ENCODE measurements around the gene KREMEN1.

The KREMEN1 gene

DNA sequence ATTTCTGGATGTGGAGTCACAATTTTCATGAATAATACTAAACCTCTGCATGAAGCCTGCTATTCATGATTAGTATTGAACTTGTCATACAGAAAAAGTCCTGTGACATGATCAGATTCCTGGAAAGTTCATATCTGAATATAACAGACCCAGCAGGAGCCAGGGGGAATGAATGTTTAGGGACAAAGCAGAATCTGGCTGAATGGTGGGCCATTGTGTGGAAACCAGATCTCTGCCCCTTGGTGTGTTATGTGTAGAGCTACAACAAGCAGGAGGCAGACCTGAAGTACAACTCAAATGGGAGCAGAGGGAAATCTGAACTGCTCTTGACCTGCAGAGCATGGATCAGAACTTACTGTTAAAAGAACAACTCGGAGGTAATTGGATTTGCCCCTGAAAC lies 30.3 kb downstream of the KREMEN1 start:
- Histone ChIP-seq H2AFZ (ENCODE audit: low read depth, low read length) (no peak overlapping the region), H4K20me1 (ENCODE audit: insufficient read depth, low read length) (no peaks in the 10 kb centered on the region), H3K4me1 (ENCODE audit: insufficient read depth, low read length) (no peaks in the 10 kb centered on the region), H3K36me3 (ENCODE audit: insufficient read depth, low read length) (peaks cover 47% of the 10 kb centered on the region), H3K27me3 (ENCODE audit: insufficient read depth, low read length, poor library complexity) (no peaks in the 10 kb centered on the region), H3K79me2 (ENCODE audit: insufficient read depth, low read length) (no peaks in the 10 kb centered on the region), H3K9me3 (ENCODE audit: insufficient read depth, low read length, severe bottlenecking) (no peaks in the 10 kb centered on the region), H3K9ac (ENCODE audit: low read depth, low read length) (no peak overlapping the region), H3K4me2 (ENCODE audit: insufficient read depth, low read length) (no peak overlapping the region), H3K4me3 (ENCODE audit: low read depth in 1 of 2, low read length in 2 of 2) (no peak overlapping the region), H3K27ac (ENCODE audit: low read length) (no peak overlapping the region)
- TF ChIP-seq EZH2 (IDR thresholded peaks at IDR 0.05; ENCODE audit: borderline replicate concordance, low read depth, low read length, severe bottlenecking) = no peak
- TF ChIP-seq, protein P1, sequence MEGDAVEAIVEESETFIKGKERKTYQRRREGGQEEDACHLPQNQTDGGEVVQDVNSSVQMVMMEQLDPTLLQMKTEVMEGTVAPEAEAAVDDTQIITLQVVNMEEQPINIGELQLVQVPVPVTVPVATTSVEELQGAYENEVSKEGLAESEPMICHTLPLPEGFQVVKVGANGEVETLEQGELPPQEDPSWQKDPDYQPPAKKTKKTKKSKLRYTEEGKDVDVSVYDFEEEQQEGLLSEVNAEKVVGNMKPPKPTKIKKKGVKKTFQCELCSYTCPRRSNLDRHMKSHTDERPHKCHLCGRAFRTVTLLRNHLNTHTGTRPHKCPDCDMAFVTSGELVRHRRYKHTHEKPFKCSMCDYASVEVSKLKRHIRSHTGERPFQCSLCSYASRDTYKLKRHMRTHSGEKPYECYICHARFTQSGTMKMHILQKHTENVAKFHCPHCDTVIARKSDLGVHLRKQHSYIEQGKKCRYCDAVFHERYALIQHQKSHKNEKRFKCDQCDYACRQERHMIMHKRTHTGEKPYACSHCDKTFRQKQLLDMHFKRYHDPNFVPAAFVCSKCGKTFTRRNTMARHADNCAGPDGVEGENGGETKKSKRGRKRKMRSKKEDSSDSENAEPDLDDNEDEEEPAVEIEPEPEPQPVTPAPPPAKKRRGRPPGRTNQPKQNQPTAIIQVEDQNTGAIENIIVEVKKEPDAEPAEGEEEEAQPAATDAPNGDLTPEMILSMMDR (IDR thresholded peaks at IDR 0.05; ENCODE audit: borderline replicate concordance, extremely low read depth, low read length, poor library complexity, severe bottlenecking) = no peak
- DNase-seq (no peak), ATAC-seq (ENCODE audit: insufficient read depth, low read depth) (no peak)

DNA sequence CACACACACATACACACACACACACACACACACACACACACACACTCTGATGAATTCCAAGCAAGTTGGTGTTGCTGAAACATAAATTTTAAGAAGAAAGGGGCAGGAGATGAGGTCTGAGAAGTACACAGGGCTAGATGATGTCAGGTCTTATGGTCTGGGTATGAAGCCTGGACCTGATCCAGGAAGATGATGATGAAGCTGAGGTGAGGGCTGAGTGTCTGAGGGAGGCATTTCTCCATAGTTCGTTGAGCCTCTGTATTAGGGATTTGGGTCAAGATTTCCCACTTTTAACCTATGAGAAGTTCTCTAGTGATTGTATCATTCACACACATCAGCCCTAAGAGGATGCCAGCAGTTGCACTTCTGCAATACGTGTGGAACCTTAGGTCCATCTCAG lies 32.6 kb downstream of the KREMEN1 start:
- Histone ChIP-seq H2AFZ (ENCODE audit: low read depth, low read length) (no peak overlapping the region), H3K9me3 (ENCODE audit: insufficient read depth, low read length, severe bottlenecking) (no peaks in the 10 kb centered on the region), H3K9ac (ENCODE audit: low read depth, low read length) (no peak overlapping the region), H3K4me3 (ENCODE audit: low read depth in 1 of 2, low read length in 2 of 2) (no peak overlapping the region), H3K27ac (ENCODE audit: low read length) (no peak overlapping the region), H3K36me3 (ENCODE audit: insufficient read depth, low read length) (peaks cover 44% of the 10 kb centered on the region), H3K4me1 (ENCODE audit: insufficient read depth, low read length) (no peaks in the 10 kb centered on the region), H4K20me1 (ENCODE audit: insufficient read depth, low read length) (no peaks in the 10 kb centered on the region), H3K4me2 (ENCODE audit: insufficient read depth, low read length) (no peak overlapping the region), H3K27me3 (ENCODE audit: insufficient read depth, low read length, poor library complexity) (no peaks in the 10 kb centered on the region), H3K79me2 (ENCODE audit: insufficient read depth, low read length) (no peaks in the 10 kb centered on the region)
- no peak for ATAC-seq (ENCODE audit: insufficient read depth, low read depth)
- no peak for DNase-seq
- TF ChIP-seq EZH2 (IDR thresholded peaks at IDR 0.05; ENCODE audit: borderline replicate concordance, low read depth, low read length, severe bottlenecking) = no peak
- TF ChIP-seq, protein P1 (IDR thresholded peaks at IDR 0.05; ENCODE audit: borderline replicate concordance, extremely low read depth, low read length, poor library complexity, severe bottlenecking) = no peak

DNA sequence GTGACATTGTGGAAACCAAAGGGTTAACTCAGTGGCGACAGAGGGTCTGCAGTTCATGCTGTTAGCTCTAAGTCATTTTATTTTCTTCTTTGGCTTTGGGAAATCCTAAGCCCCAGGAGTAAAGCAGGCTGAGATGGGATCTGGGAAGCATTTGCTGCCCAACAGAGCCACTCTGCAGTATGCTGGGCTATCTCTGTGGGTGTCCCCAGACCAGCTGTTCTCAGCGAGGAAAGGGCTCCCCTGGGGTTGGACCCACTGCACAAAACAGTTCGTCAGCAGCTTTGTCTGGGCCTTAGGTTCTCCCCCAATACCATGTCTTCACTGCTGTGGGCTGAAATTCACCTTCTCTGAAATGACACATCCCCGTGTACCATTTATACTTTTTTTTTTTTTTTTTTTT lies 34.0 kb downstream of the KREMEN1 start:
- no peaks in the 10 kb centered on the region for H4K20me1 ChIP-seq (ENCODE audit: insufficient read depth, low read length)
- H2AFZ ChIP-seq (ENCODE audit: low read depth, low read length) = no peak overlapping the region
- H3K4me1 ChIP-seq (ENCODE audit: insufficient read depth, low read length) = no peaks in the 10 kb centered on the region
- no peaks in the 10 kb centered on the region for H3K9me3 ChIP-seq (ENCODE audit: insufficient read depth, low read length, severe bottlenecking)
- H3K79me2 ChIP-seq (ENCODE audit: insufficient read depth, low read length) = no peaks in the 10 kb centered on the region
- no peak overlapping the region for H3K27ac ChIP-seq (ENCODE audit: low read length)
- no peak for ATAC-seq (ENCODE audit: insufficient read depth, low read depth)
- H3K4me2 ChIP-seq (ENCODE audit: insufficient read depth, low read length) = no peak overlapping the region
- H3K4me3 ChIP-seq (ENCODE audit: low read depth in 1 of 2, low read length in 2 of 2) = no peak overlapping the region
- no peaks in the 10 kb centered on the region for H3K27me3 ChIP-seq (ENCODE audit: insufficient read depth, low read length, poor library complexity)
- H3K36me3 ChIP-seq (ENCODE audit: insufficient read depth, low read length) = peaks cover 37% of the 10 kb centered on the region
- DNase-seq = no peak
- TF ChIP-seq, protein P1 (IDR thresholded peaks at IDR 0.05; ENCODE audit: borderline replicate concordance, extremely low read depth, low read length, poor library complexity, severe bottlenecking) = no peak
- TF ChIP-seq EZH2 (IDR thresholded peaks at IDR 0.05; ENCODE audit: borderline replicate concordance, low read depth, low read length, severe bottlenecking) = no peak
- no peak overlapping the region for H3K9ac ChIP-seq (ENCODE audit: low read depth, low read length)

DNA sequence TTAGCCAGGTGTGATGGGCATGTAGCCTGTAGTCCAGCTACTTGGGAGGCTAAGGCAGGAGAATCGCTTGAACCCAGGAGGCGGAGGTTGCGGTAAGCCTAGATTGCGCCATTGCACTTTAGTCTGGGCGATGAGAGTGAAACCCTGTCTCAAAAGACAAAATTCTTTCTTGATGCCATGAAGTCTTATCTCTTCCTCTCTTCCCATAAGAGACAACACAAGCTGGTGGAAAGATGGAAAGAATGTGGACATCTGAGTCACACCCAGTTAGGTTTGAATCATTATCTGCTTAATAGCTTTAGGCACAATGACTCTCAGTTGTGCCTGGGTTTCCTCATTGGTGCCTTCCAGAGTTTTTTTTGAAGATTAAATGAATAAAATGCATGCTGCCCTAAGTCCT lies 35.3 kb downstream of the KREMEN1 start:
- ATAC-seq (ENCODE audit: insufficient read depth, low read depth) (no peak), DNase-seq (no peak)
- Histone ChIP-seq H3K36me3 (ENCODE audit: insufficient read depth, low read length) (peaks cover 38% of the 10 kb centered on the region), H3K27ac (ENCODE audit: low read length) (no peak overlapping the region), H3K79me2 (ENCODE audit: insufficient read depth, low read length) (no peaks in the 10 kb centered on the region), H3K4me3 (ENCODE audit: low read depth in 1 of 2, low read length in 2 of 2) (no peak overlapping the region), H3K9me3 (ENCODE audit: insufficient read depth, low read length, severe bottlenecking) (no peaks in the 10 kb centered on the region), H3K4me2 (ENCODE audit: insufficient read depth, low read length) (no peak overlapping the region), H3K27me3 (ENCODE audit: insufficient read depth, low read length, poor library complexity) (no peaks in the 10 kb centered on the region), H2AFZ (ENCODE audit: low read depth, low read length) (no peak overlapping the region), H4K20me1 (ENCODE audit: insufficient read depth, low read length) (no peaks in the 10 kb centered on the region), H3K9ac (ENCODE audit: low read depth, low read length) (no peak overlapping the region), H3K4me1 (ENCODE audit: insufficient read depth, low read length) (no peaks in the 10 kb centered on the region)
- TF ChIP-seq, protein P1 (IDR thresholded peaks at IDR 0.05; ENCODE audit: borderline replicate concordance, extremely low read depth, low read length, poor library complexity, severe bottlenecking) = no peak
- TF ChIP-seq EZH2 (IDR thresholded peaks at IDR 0.05; ENCODE audit: borderline replicate concordance, low read depth, low read length, severe bottlenecking) = no peak

Measured in DND-41 (cell line).